GM19468 (cell line): Measurements from ENCODE around the gene LYPD6B.

Experiments
- ATAC-seq: cut with Tn5 transposase; IDR thresholded peaks from one replicate; pipeline ENCODE4 v1.9.1; 2021; ENCODE audit warnings: mild to moderate bottlenecking, moderate library complexity, moderate number of reproducible peaks; ENCODE audit not compliant: unreplicated experiment; ENCODE audit errors: extremely low read depth

LYPD6B gene

DNA sequence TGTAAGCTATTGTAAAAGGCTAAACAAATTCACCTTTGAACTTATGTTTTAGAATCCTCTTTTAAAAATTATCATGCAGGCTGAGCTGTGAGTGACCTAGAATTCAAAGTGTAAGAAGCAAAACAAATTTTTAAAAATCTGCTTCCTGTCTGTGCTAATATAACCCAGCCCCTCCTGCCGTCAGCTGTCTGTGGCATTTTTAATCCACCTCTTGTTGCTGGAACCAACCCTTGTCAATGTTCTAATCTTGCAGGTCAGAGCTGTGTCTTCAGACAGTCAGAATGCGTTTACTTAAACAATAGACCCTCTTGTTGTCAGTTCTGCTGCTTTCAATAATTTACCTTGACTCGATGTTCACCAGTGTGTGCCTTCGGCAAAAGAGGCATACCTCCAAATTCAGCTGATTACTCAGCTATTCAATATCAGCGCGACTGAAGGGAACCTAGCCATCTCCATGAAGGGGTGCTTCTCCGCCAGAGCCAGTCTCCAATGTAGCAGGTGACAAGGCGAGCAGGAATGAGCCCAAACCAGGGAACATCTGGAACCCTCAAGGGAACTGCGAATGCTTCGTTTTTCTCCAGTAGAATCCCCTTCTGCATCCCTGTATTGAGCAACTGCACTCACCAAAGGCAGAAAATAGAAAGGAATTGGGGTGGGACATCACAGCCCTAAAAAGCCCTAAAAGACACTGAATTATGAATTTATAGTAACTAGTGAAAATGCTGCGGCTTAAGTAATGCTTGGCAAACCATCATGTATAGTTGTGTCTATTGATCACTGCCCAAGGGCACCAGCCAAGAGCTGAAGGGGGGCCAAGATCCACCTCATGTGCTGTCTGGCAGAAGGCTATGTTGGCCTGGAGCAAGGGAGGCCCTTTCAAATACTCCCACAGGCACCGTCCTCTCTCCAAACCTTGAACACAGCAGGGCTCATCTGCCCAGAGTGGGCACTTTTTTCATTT lies 62.5 kb downstream of the LYPD6B start:
- ATAC-seq, result no peak

- no peak for ATAC-seq
Measured at GRCh38 chr2:149101818-149102217, 63.3 kb downstream of the LYPD6B start.

DNA sequence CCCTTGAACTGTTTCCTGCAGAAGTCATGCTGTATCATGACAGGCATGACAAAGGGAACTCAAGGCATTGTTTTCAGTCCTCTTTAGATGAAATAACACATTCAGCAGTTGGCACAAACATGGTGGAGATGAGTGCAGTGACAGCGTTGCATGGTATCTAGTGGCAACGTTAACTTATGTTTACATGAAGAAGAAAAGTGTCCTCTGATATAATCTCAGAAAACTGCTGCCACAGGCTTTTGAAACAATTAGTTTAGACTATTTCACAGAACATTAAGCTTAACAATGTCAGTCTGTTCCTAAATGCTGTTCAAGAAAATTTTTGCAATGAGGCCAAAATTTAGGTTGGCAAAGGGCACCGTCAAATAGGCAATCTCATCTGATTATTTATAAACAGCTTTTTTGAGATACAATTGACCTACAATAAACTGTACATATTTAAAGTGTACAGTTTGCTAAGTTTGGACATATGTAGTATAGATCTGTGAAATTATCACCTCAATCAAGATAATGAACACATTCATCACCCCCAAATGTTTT lies 64.7 kb downstream of the LYPD6B start:
- ATAC-seq, result no peak

DNA sequence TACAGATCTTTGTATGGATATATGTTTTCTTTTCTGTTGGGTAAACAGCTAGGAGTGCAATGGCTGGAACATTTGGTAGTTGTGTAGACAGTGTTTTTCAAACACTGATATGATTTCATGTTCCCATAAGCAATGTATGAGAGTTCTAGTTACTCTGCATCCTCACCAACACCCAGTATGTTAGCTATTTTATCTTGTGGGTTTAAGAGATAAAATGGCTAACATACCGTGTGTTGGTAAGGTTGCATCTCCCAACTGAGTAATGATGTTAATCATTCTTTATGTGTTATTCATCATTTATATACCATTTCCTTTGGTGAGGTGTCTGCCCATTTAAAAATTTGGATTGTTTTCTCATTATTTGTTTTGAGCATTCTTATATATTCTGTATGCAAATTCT lies 65.7 kb downstream of the LYPD6B start:
- ATAC-seq, result no peak

- no peak for ATAC-seq
Measured at GRCh38 chr2:149112068-149112467, 73.6 kb downstream of the LYPD6B start.

- ATAC-seq, result no peak
Measured at GRCh38 chr2:149112713-149113112, 74.2 kb downstream of the LYPD6B start.

- ATAC-seq, result no peak
Measured at GRCh38 chr2:149115781-149116180, 77.3 kb downstream of the LYPD6B start.

DNA sequence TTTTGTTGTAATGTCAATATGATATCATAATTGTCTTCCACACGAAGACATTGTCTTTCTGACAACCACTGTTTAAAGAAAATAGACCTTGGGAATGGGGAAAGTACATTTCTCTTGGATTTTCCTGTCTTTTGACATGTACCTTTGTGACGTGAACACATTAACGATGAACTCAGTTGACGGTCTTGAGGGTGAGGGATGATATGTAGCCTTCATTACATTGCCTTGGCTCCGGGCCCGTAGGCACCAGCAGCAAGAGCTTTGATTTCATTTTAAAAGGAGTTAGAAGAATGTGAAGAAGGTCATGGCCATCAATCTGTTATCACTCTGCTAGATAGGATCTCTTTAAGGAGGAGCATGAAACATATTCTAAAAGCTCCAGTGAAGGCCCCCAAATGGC lies 80.9 kb downstream of the LYPD6B start:
- ATAC-seq, result no peak

GRCh38 chr2:149122516-149122915 lies 84.0 kb downstream of the LYPD6B start:
- ATAC-seq, result no peak

GRCh38 chr2:149125031-149125725 lies 86.7 kb downstream of the LYPD6B start:
- ATAC-seq, result no peak

DNA sequence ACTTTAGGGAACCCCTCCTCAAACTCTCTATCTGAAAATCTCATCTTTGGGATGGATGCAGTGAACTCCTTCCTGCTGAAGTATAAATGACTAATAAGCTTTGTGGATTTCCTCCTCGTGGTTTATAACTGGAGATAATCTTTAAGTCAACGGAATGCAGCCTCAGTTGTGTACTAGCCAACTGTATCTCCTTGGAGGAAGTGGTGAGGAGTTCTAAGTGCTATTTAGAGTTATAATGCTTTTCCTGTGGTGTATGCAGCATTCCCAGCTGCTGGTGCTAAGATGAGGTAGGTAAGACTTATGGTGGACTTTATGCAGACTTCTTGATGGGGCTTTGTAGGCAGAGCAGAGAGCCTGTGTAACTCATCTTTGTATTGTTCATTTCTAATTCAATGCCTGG lies 90.9 kb downstream of the LYPD6B start:
- ATAC-seq, result no peak

GRCh38 chr2:149132339-149132738 lies 93.8 kb downstream of the LYPD6B start:
- no peak for ATAC-seq

DNA sequence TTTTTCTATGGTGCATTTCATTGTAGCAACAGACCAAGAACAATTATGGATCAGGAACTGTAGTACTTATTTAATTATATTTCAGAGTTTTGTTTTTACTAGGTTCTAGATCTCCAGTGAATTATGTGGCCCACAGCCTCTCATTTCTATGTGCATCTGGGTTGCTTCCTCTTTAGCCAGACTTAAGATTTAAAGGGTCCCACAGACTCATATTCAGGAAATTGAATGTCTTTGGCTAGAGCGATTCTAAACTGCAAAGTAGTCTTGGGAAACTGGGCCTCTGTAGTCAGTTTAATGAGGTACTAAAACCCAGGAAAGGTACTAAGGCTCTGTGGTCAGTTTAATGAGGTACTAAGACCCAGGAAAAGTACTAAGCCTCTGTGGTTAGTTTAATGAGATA lies 94.4 kb downstream of the LYPD6B start:
- ATAC-seq, result no peak

GRCh38 chr2:149134335-149134923 lies 95.9 kb downstream of the LYPD6B start:
- no peak for ATAC-seq

DNA sequence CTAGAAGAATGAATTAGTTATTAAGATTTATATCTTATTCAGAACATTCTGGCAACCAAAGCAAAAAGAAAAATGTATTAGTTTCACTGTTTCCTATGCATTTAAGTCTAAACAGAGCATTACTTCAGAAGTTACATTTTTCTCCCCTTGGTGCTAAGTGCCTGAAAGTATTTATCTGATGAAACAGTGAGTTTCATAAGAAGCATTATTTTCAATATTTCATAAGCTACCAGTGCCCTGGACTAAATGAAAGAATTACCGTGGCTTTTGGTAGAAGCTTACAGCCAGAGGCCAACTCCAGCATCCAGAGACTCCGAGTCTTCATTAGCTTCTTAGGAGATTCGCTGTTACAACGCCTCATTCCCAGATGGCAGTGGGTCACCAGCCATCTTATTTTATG lies 97.6 kb downstream of the LYPD6B start:
- ATAC-seq, result no peak

- no peak for ATAC-seq
Measured at GRCh38 chr2:149141046-149141445, 102.5 kb downstream of the LYPD6B start.

GRCh38 chr2:149143734-149144133 lies 105.2 kb downstream of the LYPD6B start:
- no peak for ATAC-seq

- ATAC-seq, result no peak
Measured at GRCh38 chr2:149145314-149146295, 107.1 kb downstream of the LYPD6B start.

DNA sequence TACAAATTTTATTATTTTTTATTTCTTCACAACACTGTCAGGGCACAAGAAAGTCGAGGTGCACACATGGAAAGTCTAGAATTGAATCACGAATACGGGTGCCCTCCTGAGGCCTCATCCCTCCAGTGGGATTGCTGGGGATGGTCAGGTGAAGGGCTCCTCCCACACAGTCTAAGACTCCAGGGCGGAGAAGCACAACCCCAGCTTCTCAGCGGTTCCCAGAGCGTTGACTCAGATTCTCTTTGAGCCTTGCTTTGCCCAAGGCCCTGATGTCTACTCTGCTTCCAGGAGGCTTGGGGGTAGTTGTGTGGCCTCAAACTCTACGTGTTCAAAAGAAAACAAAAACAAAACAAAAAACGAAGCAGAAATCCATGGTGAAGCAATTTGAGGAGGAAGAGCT lies 108.4 kb downstream of the LYPD6B start:
- no peak for ATAC-seq
